K562 (cell line): ENCODE results near the gene APOC1. TPM values are rescaled to one million over a fixed set of nuclear protein-coding genes. Genes with fewer than 3 reads are reported as not detected.
A peak's percentile ranks its signal among the peaks of the same experiment; 100 is the strongest.

Experiments used
- ATF7 ChIP-seq: fragments of 450-650 bp; IDR thresholded peaks from 2 replicates; pipeline ENCODE4 v1.7.1; 2014; ENCODE audit warnings: mild to moderate bottlenecking, moderate library complexity
- CCNT2 ChIP-seq: IDR thresholded peaks from 2 replicates; pipeline ENCODE4 v1.6.1; 2011; ENCODE audit warnings: borderline replicate concordance, low read depth, mild to moderate bottlenecking, moderate library complexity, mixed read lengths, low read length; ENCODE audit not compliant: insufficient read length; ENCODE audit errors: extremely low read depth
- GABPB1 ChIP-seq: sonication (generic); formaldehyde crosslinking; IDR thresholded peaks from 2 replicates; pipeline ENCODE4 v1.8.0; 2022; ENCODE audit warnings: mild to moderate bottlenecking, missing genetic modification reagents
- GATAD2A ChIP-seq: fragments of 450-650 bp; IDR thresholded peaks from 2 replicates; pipeline ENCODE4 v1.6.1; 2017
- MYBL2 ChIP-seq, 2 experiments: fragments of 450-650 bp in 1 of 2; sonication (generic) in 1 of 2; formaldehyde crosslinking in 1 of 2; IDR thresholded peaks; 2 replicates each; pipeline versions ENCODE4 v1.6.1 to v1.8.1; 2017 to 2022; ENCODE audit warnings: borderline replicate concordance in 1 of 2, inconsistent platforms in 1 of 2, low read depth in 1 of 2, mild to moderate bottlenecking in 1 of 2, missing genetic modification reagents in 1 of 2, moderate library complexity in 1 of 2
- MYNN ChIP-seq, 2 experiments: sonication (generic); formaldehyde crosslinking in 1 of 2; IDR thresholded peaks; 2 replicates each; pipeline versions ENCODE4 v1.5.0 to v1.6.1; 2016 to 2020; ENCODE audit warnings: antibody characterized with exemption in 1 of 2, missing genetic modification reagents in 1 of 2
- NONO ChIP-seq, 2 experiments: fragments of 200-400 bp in 1 of 2; fragments of 450-650 bp in 1 of 2; formaldehyde crosslinking in 1 of 2; IDR thresholded peaks; 2 replicates each; pipeline ENCODE4 v1.6.1; 2017; ENCODE audit warnings: low read depth in 2 of 2, mild to moderate bottlenecking in 2 of 2, moderate library complexity in 2 of 2, low read length in 1 of 2
- PHF21A ChIP-seq: fragments of 450-650 bp; IDR thresholded peaks from 2 replicates; pipeline ENCODE4 v1.6.1; 2017; ENCODE audit warnings: low read depth, borderline replicate concordance
- REST ChIP-seq, 2 experiments: fragments of 450-650 bp; formaldehyde crosslinking in 1 of 2; IDR thresholded peaks; 2 replicates each; pipeline versions ENCODE4 v1.4.0 to v1.6.1; 2014 to 2020; ENCODE audit warnings: mild to moderate bottlenecking in 2 of 2, borderline replicate concordance in 1 of 2, low read depth in 1 of 2
- TEAD1 ChIP-seq, 2 experiments: fragments of 450-650 bp in 1 of 2; sonication (generic) in 1 of 2; formaldehyde crosslinking; IDR thresholded peaks; 2 replicates each; pipeline versions ENCODE4 v1.4.0 to v1.8.0; 2020 to 2022; ENCODE audit warnings: mild to moderate bottlenecking in 2 of 2, missing genetic modification reagents in 1 of 2
- ZNF12 ChIP-seq: sonication (generic); formaldehyde crosslinking; IDR thresholded peaks from 2 replicates; pipeline ENCODE4 v1.4.0; 2020; ENCODE audit warnings: mild to moderate bottlenecking, missing genetic modification reagents
- ZNF282 ChIP-seq: sonication (generic); formaldehyde crosslinking; IDR thresholded peaks from 2 replicates; pipeline ENCODE4 v1.8.1; 2023; ENCODE audit warnings: missing genetic modification reagents
- polyA plus RNA-seq, 8 experiments: library from polyadenylated mRNA; depleted of rRNA in 4 of 8; stranded (reverse) in 5 of 8; unstranded in 3 of 8; fragments of >200 nt; fragmentation: Nextera tagmentation in 2 of 8; fragmentation: Illumina TruSeq in 1 of 8; extraction: Ambion mirVana in 2 of 8; extraction: Trizol in 1 of 8; gene quantifications; 2 replicates each; pipeline versions ENCODE4 v1.2.1 to v1.2.3, GENCODE V29; 2011 to 2014; ENCODE audit warnings: inconsistent platforms in 1 of 8, missing spikeins in 1 of 8
- total RNA-seq, 7 experiments: library from RNA; depleted of rRNA in 6 of 7; stranded (reverse); fragments of >200 nt in 6 of 7; fragmentation: Illumina TruSeq in 2 of 7; extraction: Trizol in 2 of 7; gene quantifications; 2 replicates each; pipeline versions ENCODE4 v1.2.1 to v1.2.3, GENCODE V29; 2011 to 2021; ENCODE audit warnings: low replicate concordance in 1 of 7
- TF ChIP-seq, protein P1 (sequence below), 2 experiments: fragments of 450-650 bp; conservative IDR thresholded peaks; 2 replicates each; pipeline ENCODE4 v1.6.1; 2017; ENCODE audit warnings: mild to moderate bottlenecking in 2 of 2, moderate library complexity in 2 of 2

Gene APOC1
- total and polyA plus RNA-seq, 9 of the 15 experiments (the other 6 are each of a cell fraction or from before 2014, with no cell fraction given) = 115 to 408 (median 220) TPM

GRCh38 chr19:44905437-44906160 lies 8.8 kb upstream of the APOC1 start, which contains the start of gene APOE (continued):
- TF ChIP-seq PHF21A = no peak
- TF ChIP-seq MYBL2 (IDR thresholded peaks at IDR 0.05; ENCODE audit: low read depth) = no peak
- no peak for TF ChIP-seq MYBL2 (CRISPR knock-in tag; IDR thresholded peaks at IDR 0.05; ENCODE audit: borderline replicate concordance)
- TF ChIP-seq ZNF12 (CRISPR knock-in tag) = no peak
- TF ChIP-seq ATF7 = 0 out of 2 replicates have a peak, but pooled peaks have one; percentile 24
- TF ChIP-seq, protein P1, sequence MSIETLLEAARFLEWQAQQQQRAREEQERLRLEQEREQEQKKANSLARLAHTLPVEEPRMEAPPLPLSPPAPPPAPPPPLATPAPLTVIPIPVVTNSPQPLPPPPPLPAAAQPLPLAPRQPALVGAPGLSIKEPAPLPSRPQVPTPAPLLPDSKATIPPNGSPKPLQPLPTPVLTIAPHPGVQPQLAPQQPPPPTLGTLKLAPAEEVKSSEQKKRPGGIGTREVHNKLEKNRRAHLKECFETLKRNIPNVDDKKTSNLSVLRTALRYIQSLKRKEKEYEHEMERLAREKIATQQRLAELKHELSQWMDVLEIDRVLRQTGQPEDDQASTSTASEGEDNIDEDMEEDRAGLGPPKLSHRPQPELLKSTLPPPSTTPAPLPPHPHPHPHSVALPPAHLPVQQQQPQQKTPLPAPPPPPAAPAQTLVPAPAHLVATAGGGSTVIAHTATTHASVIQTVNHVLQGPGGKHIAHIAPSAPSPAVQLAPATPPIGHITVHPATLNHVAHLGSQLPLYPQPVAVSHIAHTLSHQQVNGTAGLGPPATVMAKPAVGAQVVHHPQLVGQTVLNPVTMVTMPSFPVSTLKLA (conservative IDR thresholded peaks at IDR 0.05) = peak in 1 of 2 experiments; percentile 32; a peak in 2 of 4 replicates
- no peak for TF ChIP-seq ZNF282 (CRISPR knock-in tag)
- TF ChIP-seq GABPB1 (CRISPR knock-in tag) = 0 out of 2 replicates have a peak, but pooled peaks have one; percentile 11
- no peak for TF ChIP-seq TEAD1 (CRISPR knock-in tag; IDR thresholded peaks at IDR 0.05)
- TF ChIP-seq NONO (IDR thresholded peaks at IDR 0.05; ENCODE audit: low read depth in 2 of 2, low read length in 1 of 2) = no peak
- TF ChIP-seq GATAD2A = 0 out of 2 replicates have a peak, but pooled peaks have one; percentile 16
- no peak for TF ChIP-seq REST (IDR thresholded peaks at IDR 0.05; ENCODE audit: borderline replicate concordance)
- TF ChIP-seq REST (CRISPR knock-in tag; IDR thresholded peaks at IDR 0.05; ENCODE audit: low read depth) = no peak
- no peak for TF ChIP-seq MYNN (IDR thresholded peaks at IDR 0.05)
- no peak for TF ChIP-seq MYNN (CRISPR knock-in tag; IDR thresholded peaks at IDR 0.05)
- TF ChIP-seq CCNT2 = no peak
